ENCODE measurements around the gene ITPK1.
"Not testable (repeated sequence)": the region's sequence is repeated elsewhere in the genome, so short reads cannot be mapped to it uniquely, and the experiment has no call there.

ITPK1 gene

DNA sequence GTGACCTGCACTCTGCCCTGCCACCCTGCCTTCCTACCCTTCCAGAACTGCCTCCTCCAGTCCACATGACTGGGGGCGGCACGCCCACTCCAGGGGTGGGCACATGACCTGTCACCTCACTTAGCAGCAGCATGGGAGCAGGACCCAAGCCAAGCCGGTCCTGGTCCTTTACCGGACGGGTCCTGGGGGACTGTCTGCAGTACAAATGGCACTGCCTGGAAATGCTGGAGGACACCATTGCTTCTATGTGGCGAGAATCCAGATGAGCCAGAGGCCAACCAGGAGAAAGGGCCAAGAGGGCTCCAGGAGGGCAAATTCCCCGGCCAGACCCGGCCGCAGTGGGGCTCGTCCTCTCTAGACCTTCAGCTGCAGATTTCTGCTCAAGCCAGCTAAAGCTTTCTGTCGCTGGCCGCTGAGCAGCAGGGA lies 33.1 kb downstream of the ITPK1 start:
- DNase-seq = no peak

DNA sequence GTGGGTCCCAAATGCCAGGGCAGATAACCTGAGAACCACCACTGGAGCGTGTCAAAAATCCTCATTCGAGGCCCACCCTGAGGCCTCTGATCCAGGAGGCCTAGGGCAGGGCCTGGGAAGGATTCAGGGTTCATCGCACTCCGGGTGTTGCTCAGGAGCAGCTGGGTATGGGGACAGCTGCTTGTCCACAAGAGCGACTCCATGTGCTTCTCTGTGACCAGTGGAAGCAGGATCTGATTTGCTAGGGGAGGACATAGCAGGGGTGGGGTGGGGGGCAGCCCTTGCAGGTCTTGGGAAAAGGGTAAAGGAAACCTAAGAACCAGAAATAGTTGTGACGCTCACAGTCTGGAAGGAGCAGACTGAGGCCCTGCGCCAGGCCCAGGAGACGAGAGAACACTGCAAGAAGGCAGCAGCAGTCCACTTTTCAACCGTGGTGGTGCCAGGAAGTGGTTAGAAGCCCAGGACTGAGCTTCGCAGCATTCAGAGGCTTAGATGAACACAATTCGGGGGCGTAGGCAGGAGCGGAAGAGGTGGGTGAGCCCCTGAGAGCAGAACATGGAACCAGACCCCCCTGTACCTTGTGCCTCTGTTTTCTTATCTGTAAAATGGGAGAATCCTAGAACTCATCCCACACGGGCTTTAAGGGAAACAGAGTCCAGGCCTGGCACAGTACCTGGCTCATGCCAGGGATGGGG lies 33.7 kb downstream of the ITPK1 start:
- DNase-seq = no peak

DNA sequence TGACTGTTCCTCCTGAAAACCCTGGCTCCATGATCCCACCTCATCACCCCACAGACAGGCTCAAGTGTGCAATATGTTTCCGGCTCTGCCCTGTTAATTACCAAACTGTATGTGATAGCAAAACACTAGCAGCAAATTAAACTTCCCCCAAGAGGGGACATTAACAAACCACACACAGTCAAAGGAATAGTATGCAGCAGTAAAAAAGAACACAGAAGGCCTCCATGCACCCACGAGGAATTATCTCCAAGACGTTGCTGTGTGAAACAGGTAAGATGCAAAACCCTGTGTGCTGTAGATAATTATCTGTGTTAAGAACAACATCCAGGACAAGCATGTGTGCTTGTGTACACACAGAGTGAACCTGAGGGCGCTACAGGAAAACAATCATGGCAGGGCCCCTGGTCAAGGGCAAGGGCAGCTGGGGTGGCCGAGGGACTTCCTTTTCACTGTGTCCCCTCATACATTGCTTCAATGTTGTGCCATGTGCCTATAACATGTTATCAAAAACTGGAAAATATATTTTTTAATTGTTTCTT lies 35.8 kb downstream of the ITPK1 start:
- no peak for DNase-seq

DNA sequence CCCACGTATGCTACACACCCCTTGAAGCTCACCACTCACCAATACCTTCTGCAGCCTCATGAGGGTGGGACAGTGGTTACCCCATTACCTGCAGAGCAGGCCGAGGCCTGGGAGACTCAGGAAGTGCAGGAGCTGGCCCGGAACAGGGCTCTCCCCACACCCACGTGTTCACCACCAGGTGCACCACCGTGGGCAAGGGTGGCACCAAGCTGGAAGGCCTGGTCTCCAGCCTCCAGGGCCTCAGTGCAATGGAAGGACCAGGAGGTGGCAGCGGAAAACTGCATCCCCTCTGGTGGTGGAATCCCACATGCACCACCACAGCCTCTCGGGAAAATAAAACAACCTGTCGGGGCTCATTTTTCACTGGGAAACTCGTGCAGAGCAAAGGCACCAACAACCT lies 36.4 kb downstream of the ITPK1 start:
- DNase-seq = no peak

DNA sequence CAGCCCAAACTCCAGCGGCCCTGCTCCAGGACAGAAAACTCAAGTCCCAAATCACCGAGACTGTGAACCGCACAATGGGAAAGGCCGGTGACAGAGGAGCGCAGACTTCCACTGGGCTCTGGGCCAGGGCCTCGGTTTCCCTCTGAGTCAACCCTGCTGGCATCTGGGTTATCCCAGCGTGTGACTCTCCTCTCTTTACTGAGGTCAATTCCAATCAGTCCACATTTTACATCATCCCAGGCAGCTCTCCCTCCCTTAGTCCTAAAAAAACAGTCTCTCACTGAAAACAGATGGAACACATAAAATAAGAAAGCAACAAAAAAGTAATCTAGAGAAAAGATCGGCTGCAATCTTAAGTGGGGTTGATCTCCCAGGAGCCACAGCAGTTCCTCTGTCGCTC lies 36.9 kb downstream of the ITPK1 start:
- no peak for DNase-seq

DNA sequence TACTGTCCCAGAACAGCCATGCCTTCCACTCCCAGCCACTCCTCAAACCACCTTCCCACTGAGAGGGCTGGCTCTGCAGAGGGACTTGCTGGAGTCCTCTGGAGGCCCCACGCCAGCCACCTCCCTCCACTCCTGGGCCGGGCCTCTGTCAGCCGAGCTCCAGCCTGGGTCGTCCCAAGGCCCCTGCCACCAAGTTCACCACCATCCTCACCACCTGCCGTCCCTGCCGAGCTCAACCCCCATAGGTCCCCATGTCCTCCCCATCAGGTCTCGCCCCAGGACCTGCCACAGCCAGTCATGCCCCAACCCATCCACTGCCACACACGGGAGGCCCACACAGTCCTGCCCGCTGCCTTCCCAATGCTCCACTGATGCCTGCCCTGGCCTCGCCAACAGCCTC lies 39.0 kb downstream of the ITPK1 start:
- no peak for DNase-seq

DNA sequence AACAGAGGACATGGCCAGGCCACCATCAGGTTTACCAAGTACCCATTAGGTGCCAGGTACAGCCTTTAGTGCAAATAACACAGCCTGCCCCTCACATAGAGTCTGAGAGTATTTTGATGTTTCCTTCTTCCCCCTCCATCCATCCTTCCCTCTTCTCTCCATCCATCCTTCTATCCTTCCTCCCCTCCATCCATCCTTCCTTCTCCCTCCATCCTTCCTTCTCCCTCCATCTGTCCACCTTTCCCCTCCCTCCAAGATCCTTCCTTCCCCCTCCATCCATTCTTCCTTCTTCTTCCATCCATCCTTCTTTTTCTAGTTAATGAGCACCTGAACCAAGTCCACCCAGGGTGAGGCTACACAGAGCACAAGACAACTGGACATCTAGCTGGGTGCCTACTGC lies 39.8 kb downstream of the ITPK1 start:
- no peak for DNase-seq

DNA sequence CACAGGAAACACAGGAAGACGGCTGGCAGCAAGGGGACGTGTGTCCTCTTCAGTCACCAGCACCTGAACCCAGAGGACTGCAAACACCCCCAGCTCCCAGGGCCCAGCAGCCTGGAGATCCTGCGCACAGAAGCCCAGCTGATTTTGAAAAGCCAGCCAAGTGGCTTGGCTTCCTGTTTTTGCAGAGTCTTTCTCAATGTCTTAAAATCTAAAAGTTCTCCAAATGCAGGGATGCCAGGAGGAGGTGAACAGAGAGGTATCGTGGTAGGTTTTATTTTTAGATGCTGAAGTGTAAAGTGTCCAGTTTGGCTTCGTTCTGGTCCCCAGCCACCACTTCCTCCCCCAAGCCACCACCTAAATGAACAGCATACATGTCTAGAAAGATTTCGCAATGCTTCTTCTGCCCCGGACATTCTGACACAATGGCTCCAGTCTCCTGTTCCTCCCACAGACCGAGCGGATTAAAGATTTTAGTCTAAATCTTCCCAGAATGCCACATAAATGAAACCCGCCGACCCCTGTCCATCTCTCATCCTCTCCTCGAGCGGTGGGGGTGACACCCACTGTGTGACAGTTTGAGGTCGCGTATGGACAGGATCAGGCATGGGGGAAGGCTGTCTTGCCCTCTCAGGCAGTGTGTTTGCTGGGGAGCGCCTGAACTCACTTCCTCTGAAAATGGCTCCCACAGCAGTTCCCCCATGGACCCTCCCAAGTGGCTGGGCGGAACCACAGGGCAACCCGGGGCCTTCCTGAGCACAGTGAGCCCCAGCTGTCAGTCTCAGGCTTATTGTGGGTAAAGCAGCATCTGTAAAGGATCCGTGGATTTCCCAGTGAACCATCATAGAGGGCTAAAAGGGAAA lies 41.6 kb downstream of the ITPK1 start:
- no peak for DNase-seq

DNA sequence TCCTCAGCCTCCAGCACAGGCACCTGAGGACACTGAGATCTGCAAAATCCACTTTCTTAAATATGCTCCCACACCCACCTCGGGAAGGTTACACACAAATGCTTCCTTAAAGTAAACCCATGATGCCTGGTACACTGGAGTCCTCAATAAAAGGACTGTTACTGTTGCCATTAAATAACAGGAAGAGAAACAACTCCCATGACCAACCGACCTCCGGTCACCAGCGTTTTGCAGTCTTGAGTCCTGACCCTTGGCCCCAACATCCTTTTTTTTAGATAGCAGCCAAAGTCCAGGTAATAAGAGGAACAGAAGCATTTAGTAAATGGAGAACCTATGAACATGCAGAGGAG lies 42.4 kb downstream of the ITPK1 start:
- no peak for DNase-seq

DNA sequence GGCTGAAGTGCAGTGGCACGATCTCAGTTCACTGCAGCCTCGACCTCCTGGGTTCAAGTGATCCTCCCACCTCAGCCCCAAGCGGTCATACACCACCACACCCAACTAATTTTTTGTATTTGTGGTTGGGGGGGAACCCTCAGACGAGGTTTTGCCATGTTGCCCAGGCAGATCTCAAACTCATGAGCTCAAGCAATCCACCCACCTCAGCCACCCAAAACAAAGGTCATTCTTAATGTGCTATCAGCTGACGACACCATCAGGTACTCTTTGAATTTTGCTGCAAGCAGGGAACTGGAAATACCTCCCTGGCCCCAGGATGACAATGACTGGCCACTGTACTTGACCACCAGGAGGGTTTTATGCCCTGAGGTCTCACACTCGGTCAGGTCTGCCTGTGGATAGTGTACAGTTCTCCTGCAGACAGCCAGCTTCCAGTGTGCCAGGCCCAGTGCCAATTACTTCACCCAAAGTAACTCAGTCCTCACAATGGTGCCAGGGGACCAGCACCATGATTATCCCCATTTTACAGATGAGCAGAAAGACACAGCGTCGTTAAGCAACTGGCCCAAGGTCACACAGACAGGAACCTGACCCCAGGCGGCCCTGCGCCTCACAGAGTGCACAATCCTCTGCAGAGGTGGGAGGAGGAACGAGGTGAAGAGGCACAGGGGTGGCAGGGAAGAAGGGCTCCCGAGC lies 42.9 kb downstream of the ITPK1 start:
- DNase-seq = no peak

DNA sequence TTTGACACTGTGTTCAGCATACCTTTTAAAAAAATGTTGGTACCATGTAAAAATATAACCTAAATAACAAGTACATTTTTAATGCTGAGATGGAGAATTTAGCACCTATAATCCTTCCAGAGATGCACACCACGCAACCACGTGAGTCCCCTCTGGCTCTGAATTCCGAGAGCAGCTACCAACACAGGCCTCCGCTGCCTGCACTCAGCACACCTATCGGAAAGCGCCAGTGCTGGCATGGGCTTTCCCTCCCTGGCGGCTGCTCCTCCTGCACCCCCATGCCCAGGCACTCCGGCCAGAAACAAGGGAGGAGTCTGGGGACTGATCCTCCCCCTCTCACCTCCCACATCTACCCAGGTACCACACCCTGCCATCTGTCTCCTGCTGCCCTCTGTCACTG lies 47.0 kb downstream of the ITPK1 start:
- no peak for DNase-seq

DNA sequence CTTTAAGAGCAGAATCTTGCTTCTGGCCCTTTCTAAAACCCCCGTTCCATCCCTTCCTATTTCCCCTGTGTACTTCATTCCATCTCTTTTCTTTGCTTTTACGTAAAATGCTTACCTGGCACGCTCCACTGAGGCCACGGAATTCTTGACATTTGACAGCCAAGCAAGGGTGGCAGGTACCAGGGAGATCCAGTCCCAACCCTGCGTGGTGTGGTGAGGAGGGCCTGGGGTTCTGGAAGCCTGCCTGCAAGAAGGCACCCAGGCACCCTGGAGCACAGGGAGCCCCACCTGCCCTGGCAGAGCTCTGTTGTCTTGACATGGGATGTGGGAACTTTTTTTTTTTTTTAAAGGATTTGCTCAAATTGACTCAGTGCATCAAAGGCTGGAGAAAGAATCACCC lies 48.6 kb downstream of the ITPK1 start:
- no peak for DNase-seq

DNA sequence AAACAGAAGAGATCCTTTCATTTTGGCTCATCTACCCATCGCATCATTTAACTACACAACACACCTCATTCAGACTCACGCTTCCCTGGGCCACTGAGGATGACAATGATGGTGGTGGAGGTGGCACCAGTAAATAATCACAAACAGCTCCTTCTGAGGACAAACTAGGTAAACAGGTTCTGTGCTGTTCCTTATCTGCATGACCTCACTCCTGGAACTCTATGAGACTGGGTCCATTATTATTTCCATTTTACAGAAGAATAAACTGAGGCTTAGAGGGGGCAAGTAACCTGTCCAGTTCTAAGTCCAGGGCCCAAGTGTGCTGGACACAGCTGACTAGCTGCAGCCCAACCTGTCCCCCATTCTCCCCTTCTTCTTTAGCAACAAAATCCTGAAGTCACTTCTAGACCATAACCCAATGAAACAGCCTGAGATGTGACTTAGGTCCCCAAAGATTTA lies 50.4 kb downstream of the ITPK1 start:
- DNase-seq = no peak

DNA sequence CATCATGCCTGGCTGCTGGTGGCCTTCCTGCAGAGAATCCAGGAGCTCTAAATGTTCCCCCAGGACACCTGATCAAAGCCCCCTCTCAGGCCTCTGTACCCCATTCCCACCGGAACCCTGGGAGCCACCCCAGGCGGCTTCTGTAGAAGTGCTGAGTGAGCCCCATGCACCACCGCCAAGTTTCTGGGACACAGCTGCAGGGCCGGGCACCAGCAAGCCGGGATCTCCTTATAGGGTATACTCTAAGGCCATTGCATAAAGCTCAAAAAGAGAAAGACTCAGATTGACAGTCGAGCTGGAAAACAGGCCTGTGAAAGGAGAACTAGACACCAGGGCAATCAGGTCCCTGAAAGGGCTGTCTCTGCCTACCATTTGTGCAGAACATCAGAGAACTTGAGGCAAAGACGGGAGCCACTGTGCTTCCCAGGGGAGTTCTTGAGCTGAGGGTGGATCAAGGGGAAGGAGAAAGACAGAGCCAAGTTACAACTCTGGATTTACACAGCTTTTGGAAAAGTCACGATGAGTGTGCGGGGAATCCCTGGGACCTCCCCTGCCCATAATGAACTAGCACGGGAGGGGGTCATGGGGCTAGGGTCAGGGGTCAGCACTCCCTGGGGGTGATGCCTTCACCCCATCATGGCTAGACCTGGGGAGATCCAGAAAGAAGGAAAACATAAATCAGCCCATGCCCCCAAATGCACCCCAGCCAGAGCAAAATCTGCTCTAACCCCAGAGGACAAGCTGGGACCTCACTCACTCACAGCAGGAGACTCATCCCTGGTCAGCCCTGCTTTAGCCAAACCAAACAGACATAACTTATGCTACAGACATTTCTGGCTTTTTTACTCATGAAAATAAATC lies 51.1 kb downstream of the ITPK1 start:
- no peak for DNase-seq

DNA sequence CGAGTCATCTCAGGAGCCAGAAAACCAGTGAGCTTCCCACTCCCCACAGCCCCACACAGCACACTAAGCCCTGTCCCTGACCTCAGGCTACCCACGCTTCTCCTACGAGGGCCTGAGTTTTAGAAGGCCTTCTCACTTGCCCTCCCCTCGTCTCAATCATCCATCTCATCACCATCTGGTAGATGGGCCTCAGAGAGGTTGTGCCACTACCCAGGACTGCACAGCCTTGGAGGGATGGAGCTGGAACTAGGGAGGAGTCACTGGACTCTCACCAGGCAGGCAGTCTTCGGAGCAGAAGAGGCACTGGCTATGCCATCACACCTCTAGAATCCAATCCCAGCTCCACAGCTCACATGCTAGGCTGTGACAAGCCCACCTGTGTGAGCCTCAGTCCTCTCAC lies 52.3 kb downstream of the ITPK1 start:
- DNase-seq = no peak

DNA sequence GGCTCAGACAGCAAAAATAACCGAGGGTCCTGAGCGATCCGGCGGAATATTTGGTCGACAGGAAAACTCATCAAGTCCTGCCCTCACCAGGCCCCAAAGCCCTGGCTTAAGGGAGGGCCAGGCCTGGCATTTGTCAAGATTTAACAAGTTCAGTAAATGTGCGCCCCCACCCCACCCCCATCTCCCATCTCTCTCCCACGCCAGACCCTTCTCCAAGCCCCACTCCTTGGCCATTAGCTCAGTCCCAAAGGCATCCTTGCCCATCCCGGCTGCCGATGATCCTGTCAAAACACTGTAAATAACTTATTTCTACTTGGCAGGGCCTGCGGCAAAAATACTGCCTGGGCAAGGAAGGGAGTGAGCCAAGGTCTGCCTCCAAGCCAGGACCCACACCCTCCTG lies 52.8 kb downstream of the ITPK1 start:
- no peak for DNase-seq

DNA sequence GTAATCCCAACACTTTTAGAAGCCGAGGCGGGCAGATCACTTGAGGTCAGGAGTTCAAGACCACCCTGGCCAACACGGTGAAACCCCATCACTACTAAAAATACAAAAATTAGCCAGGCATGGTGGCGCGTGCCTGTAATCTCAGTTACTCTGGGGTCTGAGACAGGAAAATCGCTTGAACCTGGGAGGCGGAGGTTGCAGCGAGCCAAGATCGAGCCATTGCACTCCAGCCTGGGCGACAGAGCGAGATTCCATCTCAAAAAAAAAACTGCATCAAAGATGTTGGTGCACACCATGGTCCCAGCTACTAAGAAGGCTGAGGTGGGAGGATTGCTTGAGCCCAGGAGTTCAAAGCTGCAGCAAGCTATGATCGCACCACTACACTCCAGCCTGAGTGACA lies 53.7 kb downstream of the ITPK1 start:
- DNase-seq = not testable (repeated sequence)

DNA sequence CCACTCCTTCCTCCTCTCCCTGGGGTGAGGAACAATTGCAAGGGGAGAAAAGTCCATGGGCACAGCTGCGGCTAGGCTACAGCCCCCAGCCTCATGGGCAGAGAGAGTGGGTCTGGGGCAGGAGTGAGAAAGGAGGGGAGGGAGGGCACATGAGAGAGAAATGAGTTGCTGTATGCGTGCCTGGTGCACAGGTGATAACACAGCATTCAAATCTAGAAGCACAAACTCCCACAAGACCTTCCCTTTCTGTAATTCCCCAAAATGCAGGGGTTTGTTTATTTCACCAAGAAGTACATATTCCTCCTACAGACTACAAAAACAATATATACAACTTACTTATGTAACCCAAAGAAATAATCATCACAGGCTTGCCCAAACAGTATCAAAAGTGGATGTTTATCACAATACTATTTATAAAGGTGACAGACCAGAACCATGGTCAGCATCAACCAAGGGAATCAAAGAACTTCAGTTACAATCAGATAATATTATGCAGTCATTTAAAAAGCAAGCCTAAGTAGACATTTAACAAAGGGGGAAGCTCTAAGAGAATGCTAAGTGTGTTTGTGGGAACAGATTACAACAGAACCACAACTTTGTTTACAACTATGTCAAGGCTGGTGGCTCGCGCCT lies 54.2 kb downstream of the ITPK1 start:
- no peak for DNase-seq

DNA sequence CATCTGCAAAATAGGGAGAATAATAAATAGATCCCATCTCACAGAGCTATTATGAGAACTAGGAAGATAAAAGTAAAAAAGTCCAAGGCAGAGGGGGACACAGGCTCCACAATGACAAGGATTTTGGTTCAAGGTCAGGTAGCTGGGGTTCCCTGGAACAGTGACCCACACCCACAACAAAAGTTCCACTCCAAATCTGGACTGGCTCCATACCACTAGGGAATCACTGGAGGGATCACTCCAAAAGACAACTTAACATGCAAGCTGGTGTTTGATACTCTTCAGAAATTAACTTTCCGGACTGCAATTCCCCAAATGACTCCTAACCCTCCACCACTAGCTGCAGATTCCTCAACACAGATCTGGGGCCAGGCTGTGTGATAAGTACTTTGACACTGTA lies 54.9 kb downstream of the ITPK1 start:
- no peak for DNase-seq

DNA sequence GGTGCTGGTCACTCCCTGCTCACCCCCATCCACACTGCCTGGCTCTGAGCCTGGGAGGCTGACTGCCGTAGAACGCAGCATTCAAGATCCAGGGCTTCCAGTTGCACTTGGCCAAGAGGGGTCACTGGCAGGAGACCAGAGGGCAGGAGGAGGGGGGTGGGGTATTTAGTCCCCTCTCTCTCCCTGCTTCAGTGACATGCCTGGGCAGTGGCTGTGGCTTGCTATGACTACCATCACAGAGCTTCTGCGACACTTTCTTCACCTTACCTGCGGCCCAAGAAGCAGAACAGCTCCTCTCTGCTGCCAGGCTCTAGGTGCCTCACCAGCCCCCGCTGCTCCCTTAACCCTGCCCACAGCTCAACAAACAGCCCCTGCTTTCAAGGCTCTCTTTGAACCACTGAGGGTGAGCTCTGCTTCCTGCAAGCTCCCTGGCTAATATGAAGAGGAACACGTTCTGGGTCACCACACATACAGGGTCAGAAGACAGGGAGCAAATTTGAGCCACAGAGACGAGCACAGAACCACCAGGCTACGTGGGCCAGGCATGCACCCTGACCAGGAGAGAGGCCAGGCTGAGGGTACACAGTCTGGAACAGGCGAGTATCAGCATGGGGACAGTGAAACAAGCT lies 55.7 kb downstream of the ITPK1 start:
- DNase-seq = no peak

DNA sequence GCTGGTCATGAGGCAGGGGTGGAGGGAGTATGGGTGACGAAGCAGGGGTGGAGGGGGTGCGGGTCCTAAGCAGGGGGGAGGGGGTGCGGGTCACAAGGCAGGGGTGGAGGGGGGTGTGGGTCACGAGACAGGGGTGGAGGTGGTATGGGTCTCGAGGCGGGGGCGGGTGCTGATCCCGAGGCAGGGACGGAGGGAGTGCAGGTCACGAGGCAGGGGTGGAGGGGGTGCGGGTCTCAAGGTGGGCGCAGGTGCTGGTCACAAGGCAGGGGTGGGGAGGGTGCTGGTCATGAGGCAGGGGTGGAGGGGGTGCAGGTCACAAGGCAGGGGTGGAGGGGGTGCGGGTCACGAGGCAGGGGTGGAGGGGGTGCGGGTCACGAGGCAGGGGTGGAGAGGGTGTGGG lies 56.5 kb downstream of the ITPK1 start:
- no peak for DNase-seq
